MCF 10A (cell line): ENCODE results near the gene TACR1. TPM values are rescaled to one million over a fixed set of nuclear protein-coding genes. Genes with fewer than 3 reads are reported as not detected.

Experiments
- BruUV-seq: library from RNA; stranded (reverse); fragments of 400-500 nt; replicated peaks from 2 replicates; lab custom pipeline; 2021; lab: Mats Ljungman, UMichigan
- CTCF ChIA-PET: fragments of 300-600 bp; sonication (Branson Sonifier 250); formaldehyde crosslinking; extraction: SDS; loops from one replicate; lab custom pipeline; 2021; ENCODE audit warnings: antibody characterized with exemption, inconsistent platforms; lab: Yijun Ruan, JAX
- POLR2A ChIA-PET: fragments of 300-600, 350-650 bp; sonication (Branson Sonifier 250); formaldehyde crosslinking; extraction: SDS; loops from one replicate; lab custom pipeline; 2020; ENCODE audit warnings: antibody characterized with exemption, inconsistent platforms; lab: Yijun Ruan, JAX
- DNase-seq: peaks from one replicate; pipeline ENCODE4 v3.0.0-alpha.2; 2018; ENCODE audit not compliant: unreplicated experiment
- H3K27ac Mint-ChIP-seq: one replicate; pipeline ENCODE4 v1.8.0; 2022; ENCODE audit warnings: mild to moderate bottlenecking, low read depth, mixed read lengths; ENCODE audit not compliant: unreplicated experiment
- H3K27me3 Mint-ChIP-seq: one replicate; pipeline ENCODE4 v1.8.0; 2022; ENCODE audit warnings: mixed read lengths; ENCODE audit not compliant: insufficient read depth, unreplicated experiment
- H3K36me3 Mint-ChIP-seq: one replicate; pipeline ENCODE4 v1.8.0; 2022; ENCODE audit warnings: mild to moderate bottlenecking, moderate library complexity, mixed read lengths; ENCODE audit not compliant: insufficient read depth, unreplicated experiment
- H3K4me1 Mint-ChIP-seq: one replicate; pipeline ENCODE4 v1.8.0; 2022; ENCODE audit warnings: mixed read lengths; ENCODE audit not compliant: insufficient read depth, unreplicated experiment
- H3K4me3 Mint-ChIP-seq: one replicate; pipeline ENCODE4 v1.8.0; 2022; ENCODE audit warnings: mild to moderate bottlenecking, moderate library complexity, mixed read lengths; ENCODE audit not compliant: unreplicated experiment
- H3K9me3 Mint-ChIP-seq: one replicate; pipeline ENCODE4 v1.8.0; 2022; ENCODE audit warnings: mixed read lengths; ENCODE audit not compliant: unreplicated experiment
- intact Hi-C: fragments of 100-400 bp; cut with micrococcal nuclease; formaldehyde crosslinking; loops from 2 replicates; pipeline ENCODE4 v1.14.1; 2022
- total RNA-seq: library from RNA; stranded (reverse); gene quantifications from 2 replicates; pipeline ENCODE4 v1.2.3, GENCODE V29; 2022
- TF ChIP-seq, protein P1 (sequence below): fragments of 200-600 bp; IDR thresholded peaks from one replicate; pipeline ENCODE4 v1.8.0; 2022; ENCODE audit warnings: antibody characterized with exemption, mild to moderate bottlenecking; ENCODE audit not compliant: unreplicated experiment

TACR1 gene
- total RNA-seq, 1 experiment from 2014 or later, result not detected

DNA sequence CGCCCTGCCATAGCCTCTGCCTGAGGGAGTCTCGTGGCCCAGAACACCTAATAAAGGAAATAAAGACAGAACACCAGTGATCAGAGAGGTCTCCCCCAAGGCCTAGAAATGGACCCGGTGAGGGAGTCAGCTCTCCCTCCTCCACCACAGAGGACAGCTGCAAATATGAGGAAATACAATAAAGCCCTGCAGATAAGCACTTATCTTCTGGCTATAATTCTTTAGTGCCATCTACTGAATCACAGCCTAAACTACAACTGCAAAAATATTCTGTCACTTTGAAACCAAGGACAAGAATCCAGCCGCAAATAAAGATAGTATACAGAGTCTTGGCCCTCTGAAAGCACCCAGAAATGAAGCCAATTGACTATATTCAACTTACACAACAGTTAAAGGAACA, 42.4 kb upstream of the TACR1 start:
- H3K27ac Mint-ChIP-seq, result no peak overlapping the region
- H3K4me3 Mint-ChIP-seq, result no peak overlapping the region
- H3K4me1 Mint-ChIP-seq, result peaks cover 9% of the 10 kb centered on the region
- H3K36me3 Mint-ChIP-seq, result no peaks in the 10 kb centered on the region
- intact Hi-C loops, result loop anchor here (1.0 to 2.0 kb wide), 2 partner anchors 176 to 551 kb away; no protein-coding TSS in a partner anchor
- no TSS peak for BruUV-seq
- H3K27me3 Mint-ChIP-seq, result no peaks in the 10 kb centered on the region
- DNase-seq, result peak; percentile 40
- TF ChIP-seq, protein P1, sequence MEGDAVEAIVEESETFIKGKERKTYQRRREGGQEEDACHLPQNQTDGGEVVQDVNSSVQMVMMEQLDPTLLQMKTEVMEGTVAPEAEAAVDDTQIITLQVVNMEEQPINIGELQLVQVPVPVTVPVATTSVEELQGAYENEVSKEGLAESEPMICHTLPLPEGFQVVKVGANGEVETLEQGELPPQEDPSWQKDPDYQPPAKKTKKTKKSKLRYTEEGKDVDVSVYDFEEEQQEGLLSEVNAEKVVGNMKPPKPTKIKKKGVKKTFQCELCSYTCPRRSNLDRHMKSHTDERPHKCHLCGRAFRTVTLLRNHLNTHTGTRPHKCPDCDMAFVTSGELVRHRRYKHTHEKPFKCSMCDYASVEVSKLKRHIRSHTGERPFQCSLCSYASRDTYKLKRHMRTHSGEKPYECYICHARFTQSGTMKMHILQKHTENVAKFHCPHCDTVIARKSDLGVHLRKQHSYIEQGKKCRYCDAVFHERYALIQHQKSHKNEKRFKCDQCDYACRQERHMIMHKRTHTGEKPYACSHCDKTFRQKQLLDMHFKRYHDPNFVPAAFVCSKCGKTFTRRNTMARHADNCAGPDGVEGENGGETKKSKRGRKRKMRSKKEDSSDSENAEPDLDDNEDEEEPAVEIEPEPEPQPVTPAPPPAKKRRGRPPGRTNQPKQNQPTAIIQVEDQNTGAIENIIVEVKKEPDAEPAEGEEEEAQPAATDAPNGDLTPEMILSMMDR, result no peak
- ChIA-PET POLR2A (no interaction called here), CTCF (interaction anchor here (0.6 to 4.0 kb wide), 25 partner anchors 8 to 550 kb away, joined by 3 to 45 read pairs (median 4); partner anchors contain the start of gene TACR1)
- no peaks in the 10 kb centered on the region for H3K9me3 Mint-ChIP-seq

GRCh38 chr2:75238670-75239330, 39.5 kb upstream of the TACR1 start:
- no peak overlapping the region for H3K27ac Mint-ChIP-seq
- no peaks in the 10 kb centered on the region for H3K9me3 Mint-ChIP-seq
- intact Hi-C loops, result no loop called here
- peak; percentile 50 for DNase-seq
- no peaks in the 10 kb centered on the region for H3K27me3 Mint-ChIP-seq
- H3K4me3 Mint-ChIP-seq, result no peak overlapping the region
- H3K4me1 Mint-ChIP-seq, result peaks cover 9% of the 10 kb centered on the region
- no TSS peak for BruUV-seq
- no peaks in the 10 kb centered on the region for H3K36me3 Mint-ChIP-seq
- TF ChIP-seq, protein P1, result no peak
- POLR2A ChIA-PET, result no interaction called here
- CTCF ChIA-PET, result interaction anchor here (0.6 to 1.3 kb wide), 3 partner anchors 16 to 161 kb away, joined by 3 to 6 read pairs (median 3); no protein-coding TSS in a partner anchor

DNA sequence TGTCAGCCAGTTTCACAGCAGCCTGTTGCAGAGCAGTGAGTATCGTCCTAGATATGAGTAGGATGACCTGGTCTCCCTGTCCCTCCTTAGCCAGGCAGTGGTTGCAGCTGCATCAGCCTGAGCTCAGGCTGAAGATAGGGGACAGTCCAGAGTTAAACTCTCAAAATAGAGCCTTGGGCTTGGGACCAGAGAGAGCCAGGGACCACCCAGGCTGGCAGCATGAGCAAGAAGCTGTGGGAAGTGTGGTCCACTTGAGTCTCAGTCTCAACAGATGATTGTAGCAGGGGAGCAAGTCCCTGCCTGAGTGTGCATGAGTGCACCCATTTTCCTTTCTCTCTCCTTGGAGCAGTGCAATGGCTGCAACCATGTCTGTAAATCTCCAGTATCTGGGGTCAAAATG, 38.0 kb upstream of the TACR1 start:
- BruUV-seq, result no TSS peak
- CTCF ChIA-PET, result interaction anchor here (0.5 to 1.3 kb wide), 3 partner anchors 13 to 405 kb away, joined by 3 to 6 read pairs (median 3); no protein-coding TSS in a partner anchor
- H3K4me3 Mint-ChIP-seq, result no peak overlapping the region
- H3K27ac Mint-ChIP-seq, result no peak overlapping the region
- peaks cover 9% of the 10 kb centered on the region for H3K4me1 Mint-ChIP-seq
- POLR2A ChIA-PET, result no interaction called here
- H3K36me3 Mint-ChIP-seq, result no peaks in the 10 kb centered on the region
- no peak for DNase-seq
- TF ChIP-seq, protein P1, result no peak
- intact Hi-C loops, result no loop called here
- no peaks in the 10 kb centered on the region for H3K27me3 Mint-ChIP-seq
- no peaks in the 10 kb centered on the region for H3K9me3 Mint-ChIP-seq

- Mint-ChIP-seq H3K27me3 (no peaks in the 10 kb centered on the region), H3K4me3 (no peak overlapping the region), H3K4me1 (peaks cover 5% of the 10 kb centered on the region), H3K36me3 (no peaks in the 10 kb centered on the region), H3K27ac (no peak overlapping the region), H3K9me3 (no peaks in the 10 kb centered on the region)
- ChIA-PET POLR2A (no interaction called here), CTCF (no interaction called here)
- BruUV-seq, result no TSS peak
- DNase-seq, result no peak
- TF ChIP-seq, protein P1, result no peak
- intact Hi-C loops, result no loop called here
Observed at GRCh38 chr2:75233965-75234364, 34.6 kb upstream of the TACR1 start.
